ENCODE results near the gene IL34.

Gene IL34

DNA sequence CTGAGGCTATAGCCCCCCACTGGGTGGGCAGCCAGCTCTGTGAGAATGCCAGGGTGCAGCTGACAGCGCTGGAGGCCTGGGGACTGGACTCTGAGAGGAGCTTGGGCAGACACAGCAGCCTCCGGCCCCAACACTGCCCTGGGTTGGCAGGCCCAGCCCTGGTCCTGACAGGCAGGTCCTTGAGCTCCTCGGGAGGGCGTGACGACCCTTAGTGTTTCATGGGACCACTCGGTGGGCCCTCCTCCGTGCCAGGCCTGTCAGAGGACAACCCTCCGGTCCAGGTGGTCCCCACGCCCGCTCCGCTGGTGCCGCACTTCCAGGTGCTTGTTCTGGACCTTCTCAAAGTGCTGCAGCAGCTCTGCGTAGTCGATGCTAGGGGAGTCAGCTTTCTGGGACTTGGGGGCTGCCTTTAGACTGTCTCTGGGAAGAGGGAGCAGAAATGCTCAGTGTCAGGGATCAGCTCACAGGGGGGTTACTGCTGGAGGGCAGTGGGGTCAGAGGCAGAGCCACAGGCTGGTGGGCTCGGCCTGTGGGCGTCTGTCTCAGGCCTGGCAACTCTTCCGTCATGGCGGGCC, 41.4 kb downstream of the IL34 start:
- DNase-seq (ENCODE audit: low read depth in 1 of 2, low spot score in 1 of 2): no peak

DNA sequence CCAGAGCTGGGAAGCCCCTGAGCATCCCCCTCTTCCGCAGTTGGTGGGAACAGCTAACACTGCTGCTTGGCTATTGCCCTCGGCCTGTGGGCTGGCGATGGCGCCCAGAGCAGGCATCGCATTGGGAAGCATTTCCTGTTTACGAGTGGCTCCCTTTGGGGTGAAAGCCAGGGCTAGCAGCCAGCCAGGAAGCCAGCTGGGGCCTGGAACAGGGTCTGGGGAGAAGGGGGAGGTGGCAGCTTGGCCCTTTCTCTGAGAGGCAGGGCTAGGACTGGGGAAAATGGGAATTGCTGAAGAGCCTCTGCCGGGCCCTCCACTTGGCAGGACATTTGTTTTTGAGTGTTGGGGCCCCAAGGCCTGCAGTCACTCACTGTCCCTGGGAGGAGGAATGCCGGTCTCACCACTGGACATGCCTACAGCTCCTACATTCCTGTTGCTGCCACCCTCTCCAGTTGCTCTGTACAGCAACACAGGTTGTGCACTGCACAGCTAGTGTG, 41.9 kb downstream of the IL34 start:
- DNase-seq (ENCODE audit: low read depth in 1 of 2, low spot score in 1 of 2): no peak

DNA sequence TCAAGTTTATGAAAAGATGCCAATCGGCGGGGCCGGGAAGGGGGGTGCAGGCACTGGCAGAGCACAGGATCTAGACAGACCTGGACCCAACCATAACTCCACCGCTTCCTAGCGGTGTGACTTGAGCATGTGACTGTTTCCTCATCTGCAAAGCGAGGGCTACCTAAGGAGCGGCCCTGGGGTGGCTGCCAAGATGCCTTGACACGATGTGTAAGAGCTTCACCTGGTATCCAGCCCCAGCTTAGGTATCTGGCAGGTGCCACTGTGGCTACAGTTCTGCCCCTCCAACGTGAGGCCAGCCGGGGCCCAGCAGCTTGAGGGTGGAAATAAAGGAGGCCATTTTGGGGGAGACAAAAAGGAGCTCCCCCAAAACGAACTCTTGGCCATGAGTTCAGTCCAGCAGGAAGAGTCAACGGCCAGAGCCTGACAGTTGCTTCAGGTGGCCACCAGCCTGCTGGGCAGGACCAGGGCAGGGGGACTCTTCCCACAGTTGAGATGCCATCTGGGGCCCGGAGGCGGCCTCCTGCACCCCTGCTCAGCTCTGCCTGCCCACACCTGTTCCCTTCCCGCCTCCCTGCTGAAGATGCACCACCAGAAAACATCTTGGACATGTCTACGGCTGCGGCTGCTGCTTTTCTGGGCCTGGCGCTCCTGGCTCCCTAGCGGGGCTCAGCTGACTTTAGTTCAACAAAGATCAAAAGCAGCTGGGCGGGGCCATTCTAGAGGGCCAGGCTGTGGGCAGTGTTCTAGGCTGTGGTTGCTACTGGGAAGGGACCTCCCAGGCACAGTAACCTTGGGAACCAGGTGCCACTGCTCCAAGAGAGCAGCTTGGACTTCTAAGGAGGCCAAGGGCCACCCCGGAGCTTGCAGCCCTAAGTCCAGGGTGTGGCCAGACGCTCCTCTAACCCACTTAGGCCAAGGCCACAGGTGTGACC, 42.9 kb downstream of the IL34 start:
- DNase-seq (ENCODE audit: low read depth in 1 of 2, low spot score in 1 of 2): no peak

DNA sequence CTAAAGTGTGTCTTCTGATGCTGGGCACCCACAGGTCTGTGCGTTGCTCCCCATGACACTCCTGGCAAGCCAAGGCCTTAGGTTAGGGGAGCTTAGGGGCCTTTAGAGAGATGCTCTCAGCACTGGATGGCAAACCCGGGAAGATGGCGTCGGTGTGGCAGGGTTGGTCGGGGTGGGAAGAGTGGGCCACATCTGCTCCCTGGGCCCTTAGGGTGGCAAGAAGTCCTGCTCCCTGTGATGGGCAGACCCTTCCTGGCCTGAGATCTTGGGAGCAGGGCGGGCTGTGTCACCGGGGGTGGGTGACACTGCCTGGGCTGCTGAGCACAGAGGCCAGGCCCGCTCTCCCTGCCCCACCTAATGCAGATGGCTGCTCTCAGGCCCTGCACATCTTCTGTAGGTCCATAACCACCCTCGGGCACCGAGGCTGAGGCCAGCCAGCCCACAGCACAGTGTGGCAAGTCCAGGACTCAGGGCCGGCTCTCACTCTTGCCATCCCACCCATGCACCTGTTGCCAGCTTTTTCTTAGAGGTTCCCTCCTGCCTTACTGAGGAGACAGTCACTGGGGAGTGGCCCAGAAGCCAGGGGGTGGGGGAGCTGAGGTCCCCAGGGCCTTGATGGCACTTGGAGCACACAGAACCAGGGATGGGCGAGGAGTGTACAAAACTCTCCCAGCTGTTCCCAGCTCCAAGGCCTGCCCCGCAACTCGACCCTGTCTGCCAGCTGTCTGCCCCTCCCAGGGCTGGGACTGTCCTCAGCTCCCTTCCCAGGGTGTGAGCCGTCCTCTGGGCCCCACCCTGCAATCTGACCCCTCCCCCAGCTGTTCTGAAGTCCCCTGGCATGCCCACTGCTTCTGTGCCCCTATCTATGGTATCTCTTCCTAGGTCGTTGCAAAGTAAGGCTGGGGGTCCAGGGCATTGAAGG, 43.9 kb downstream of the IL34 start:
- no peak for DNase-seq (ENCODE audit: low read depth in 1 of 2, low spot score in 1 of 2)

- DNase-seq (ENCODE audit: low read depth in 1 of 2, low spot score in 1 of 2): no peak
Measured at GRCh38 chr16:70691223-70692129, 45.1 kb downstream of the IL34 start.

DNA sequence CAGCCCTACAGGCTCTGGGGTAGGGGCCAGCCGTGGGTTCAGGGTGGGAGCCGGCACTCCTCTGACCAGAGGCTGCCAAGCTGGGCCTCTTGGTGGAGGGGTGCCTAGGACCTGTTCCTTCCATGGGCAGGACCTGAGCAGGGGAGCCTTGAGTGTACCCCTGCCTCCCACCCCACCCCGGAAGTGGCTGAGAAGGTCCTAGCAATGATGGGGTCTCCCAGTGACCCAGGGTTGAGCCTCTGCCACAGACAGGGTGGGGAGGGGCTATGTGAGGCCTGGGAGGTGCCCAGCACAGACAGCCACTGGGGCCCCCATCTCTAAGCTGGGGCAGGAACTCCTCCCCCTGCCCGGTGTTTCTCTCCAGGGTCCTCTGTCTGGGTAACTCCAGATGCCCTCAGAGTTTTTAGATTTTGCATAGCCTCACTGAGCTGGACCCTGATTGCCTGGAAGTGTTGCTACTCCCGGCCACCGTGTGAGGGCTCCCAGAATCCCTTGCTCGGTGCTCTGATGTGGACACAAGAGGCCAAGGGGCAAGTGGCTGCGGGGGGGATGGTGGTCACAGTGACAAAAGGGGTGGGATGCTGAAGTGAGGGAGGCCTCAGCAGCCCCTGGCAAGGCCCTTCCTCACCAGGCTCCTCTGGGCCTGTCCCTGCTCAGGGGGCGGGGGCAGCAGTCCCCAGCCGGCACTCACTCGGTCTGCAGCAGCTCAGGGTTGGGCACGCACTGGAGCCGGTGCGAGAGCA, 45.9 kb downstream of the IL34 start:
- DNase-seq (ENCODE audit: low read depth in 1 of 2, low spot score in 1 of 2): no peak

DNA sequence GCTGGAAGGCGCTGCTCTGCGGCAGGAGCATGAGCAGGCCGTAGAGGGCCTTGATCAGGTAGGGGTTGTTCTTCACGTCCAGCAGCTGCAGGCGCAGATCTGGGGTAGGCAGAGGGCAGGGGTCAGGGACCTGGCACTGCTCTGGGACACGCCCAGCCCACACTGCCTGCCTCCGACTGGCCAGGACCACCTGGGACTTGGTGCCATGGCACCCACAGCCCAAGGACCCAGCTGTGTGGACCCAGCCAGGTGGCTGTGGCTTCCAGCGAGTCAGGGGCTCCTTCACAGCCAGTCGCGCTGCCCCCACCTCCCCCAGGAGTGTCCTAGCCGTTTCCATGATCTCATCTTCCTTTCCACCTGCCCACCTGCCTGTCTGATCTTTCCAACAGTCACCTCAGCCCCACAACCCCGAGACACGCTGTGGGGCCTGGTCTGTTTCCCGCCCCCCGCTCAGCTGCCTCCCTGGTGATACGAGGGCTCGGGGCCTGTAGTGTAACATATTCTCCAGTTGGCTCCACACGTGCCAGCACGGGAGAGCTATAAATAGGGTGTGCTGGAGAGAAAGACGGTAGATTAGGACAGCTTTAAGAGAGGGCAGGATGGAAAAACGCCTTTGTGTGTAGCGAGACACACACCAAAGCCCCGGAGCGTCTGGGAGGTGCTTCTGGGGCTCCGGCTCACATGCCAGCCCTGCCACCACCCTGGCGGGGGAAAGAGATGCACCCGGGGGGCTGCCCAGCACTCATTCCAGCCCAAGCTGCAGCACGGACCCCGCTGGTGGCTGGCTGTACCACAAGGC, 46.7 kb downstream of the IL34 start:
- no peak for DNase-seq (ENCODE audit: low read depth in 1 of 2, low spot score in 1 of 2)

GRCh38 chr16:70694088-70694867, 47.9 kb downstream of the IL34 start:
- DNase-seq (ENCODE audit: low read depth in 1 of 2, low spot score in 1 of 2): no peak

- DNase-seq (ENCODE audit: low read depth in 1 of 2, low spot score in 1 of 2): no peak
Measured at GRCh38 chr16:70694868-70695218, 48.5 kb downstream of the IL34 start.

GRCh38 chr16:70695331-70696070, 49.1 kb downstream of the IL34 start:
- no peak for DNase-seq (ENCODE audit: low read depth in 1 of 2, low spot score in 1 of 2)

- DNase-seq (ENCODE audit: low read depth in 1 of 2, low spot score in 1 of 2): no peak
Measured at GRCh38 chr16:70696355-70696754, 50.0 kb downstream of the IL34 start.

DNA sequence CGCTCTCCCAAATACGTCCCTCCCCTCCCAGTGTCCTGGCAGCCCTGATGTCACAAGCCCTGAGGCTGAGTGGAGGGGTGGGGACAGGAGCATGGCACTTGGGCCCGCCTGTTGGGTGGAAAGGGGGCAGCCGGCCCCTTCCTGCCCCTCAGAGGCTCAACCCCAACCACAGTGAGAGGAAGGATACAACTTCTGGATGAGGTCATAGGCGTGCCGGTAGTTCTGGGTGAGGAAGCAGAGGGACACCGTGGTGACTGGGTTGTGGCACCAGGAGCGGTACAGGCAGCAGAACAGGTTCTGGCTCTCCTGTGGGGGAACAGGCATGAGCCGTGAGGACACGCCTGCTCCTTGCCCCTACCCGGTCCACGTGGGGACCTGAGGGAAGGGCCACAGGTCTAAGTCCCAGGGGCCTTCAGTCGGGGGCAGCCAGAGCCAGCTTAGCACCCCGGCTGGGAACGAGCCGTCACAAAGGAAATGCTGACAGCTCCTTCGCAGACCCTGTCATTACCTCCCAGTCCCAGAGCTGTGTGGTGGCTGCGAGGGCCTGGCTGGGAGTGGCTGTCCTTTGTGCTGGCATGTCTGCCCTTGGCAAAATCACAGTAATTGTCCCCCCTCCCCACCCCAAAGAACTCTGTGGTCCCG, 50.7 kb downstream of the IL34 start:
- no peak for DNase-seq (ENCODE audit: low read depth in 1 of 2, low spot score in 1 of 2)

- DNase-seq (ENCODE audit: low read depth in 1 of 2, low spot score in 1 of 2): no peak
Measured at GRCh38 chr16:70697594-70698170, 51.3 kb downstream of the IL34 start.

- DNase-seq (ENCODE audit: low read depth in 1 of 2, low spot score in 1 of 2): no peak
Measured at GRCh38 chr16:70698901-70699300, 52.5 kb downstream of the IL34 start.

DNA sequence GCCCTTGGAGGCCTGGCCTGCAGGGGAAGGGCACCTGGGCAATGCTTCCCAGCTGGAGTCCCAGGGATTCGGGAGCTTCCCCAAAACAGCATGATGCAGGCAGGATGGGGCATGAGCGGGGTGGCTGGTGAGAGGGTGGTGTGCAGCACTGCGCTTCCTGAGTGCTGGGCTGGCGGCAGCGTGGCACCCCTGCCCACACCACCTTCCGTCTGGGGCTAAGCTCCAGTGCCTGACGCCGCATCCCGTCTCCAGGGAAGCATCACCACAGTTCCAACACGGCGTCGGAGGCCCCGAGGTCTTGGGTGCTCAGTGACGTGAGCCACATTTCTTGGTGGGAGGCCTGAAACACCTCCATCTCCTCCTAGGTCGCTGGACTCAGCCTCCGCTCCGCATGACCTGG, 53.3 kb downstream of the IL34 start:
- no peak for DNase-seq (ENCODE audit: low read depth in 1 of 2, low spot score in 1 of 2)

GRCh38 chr16:70700101-70701020, 54.0 kb downstream of the IL34 start:
- no peak for DNase-seq (ENCODE audit: low read depth in 1 of 2, low spot score in 1 of 2)
